ENCODE results near the gene CREB5.

DNA sequence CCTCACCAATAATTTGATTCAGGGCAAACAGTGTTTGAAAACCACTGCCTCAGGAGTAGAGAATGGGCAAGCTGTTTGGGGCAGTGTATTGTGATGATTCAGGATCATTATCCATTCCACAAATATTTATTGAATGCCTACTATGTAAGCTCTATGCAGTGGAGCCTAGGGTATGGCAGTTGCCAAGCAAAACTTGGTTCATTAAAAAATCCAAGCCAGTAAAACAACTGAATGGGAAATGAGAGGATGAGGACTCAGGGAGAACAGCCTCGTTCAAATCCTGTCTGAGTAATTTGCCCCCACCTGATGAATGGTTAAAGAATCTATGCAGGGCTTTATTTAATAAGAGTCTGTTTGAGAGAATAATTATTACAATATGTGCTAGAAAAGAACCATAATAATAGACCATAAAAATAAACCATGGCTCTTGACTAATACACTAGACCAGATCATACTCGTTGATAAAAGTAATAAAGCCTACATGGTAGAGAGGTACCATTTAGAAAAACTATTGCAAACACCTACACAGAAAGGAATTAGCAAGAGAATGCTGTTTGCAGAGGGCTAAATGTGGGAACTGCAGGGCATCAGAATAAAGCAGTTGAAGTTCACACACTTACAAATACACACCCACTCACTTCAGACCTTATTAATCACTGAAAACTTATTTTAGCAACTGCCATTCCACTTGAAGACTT is 71.7 kb downstream of the CREB5 start:
- TF ChIP-seq GATA3 (IDR thresholded peaks at IDR 0.05; ENCODE audit: low read depth, low read length) = no peak
- TF ChIP-seq GATA2 (IDR thresholded peaks at IDR 0.05; ENCODE audit: low read depth, low read length) = no peak

Data from SH-SY5Y (cell line).